ENCODE data around the gene TRIOBP. TPM values are rescaled to one million over a fixed set of nuclear protein-coding genes. Genes with fewer than 3 reads are reported as not detected.
"Not testable (repeated sequence)": the region's sequence is repeated elsewhere in the genome, so short reads cannot be mapped to it uniquely, and the experiment has no call there.

The TRIOBP gene
- total RNA-seq, 1 donor from 2014 or later = 33.3 TPM

DNA sequence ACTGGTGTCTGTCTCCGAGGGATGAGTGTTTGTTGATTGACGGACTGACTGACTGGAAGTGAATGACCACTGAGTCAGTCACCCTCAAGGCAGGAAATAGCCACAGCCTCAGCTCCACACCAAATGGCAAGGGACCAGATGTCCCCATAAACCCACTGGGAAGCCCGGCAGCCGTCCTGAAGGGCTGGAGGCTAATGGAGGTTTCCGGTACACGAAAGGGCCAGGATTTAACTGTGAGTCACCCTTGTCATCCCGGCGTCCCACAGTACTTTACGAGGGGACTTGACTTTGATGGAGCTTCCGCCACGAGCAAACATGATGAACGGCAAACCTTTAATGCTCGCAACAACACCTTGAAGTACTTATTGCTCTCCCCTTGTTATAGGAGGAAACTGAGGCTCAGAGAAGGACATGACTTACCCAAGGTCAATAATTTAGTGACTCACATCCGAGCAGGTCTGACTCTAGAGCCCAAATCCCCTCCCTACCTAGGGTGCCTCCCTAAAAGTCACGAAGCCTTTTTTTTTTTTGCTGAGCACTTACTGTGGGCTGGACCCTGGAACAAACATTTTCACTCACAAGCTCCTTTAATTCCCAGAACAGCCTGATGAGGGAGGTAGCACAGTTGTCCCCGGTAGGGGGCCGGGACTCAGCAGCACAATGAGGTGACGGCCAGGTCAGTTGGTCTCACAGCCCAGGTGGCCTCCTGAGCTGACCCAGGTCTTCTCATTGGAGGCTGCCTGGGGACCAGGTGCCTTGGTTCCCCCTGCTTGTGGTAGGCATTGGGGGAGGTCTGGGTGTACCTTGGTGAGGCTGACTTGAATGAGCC lies 85.7 kb downstream of the TRIOBP start:
- no peak for DNase-seq
- H3K27ac Mint-ChIP-seq = no peak overlapping the region
- H3K27me3 Mint-ChIP-seq = no peaks in the 10 kb centered on the region
- intact Hi-C loops (cut with micrococcal nuclease) = no loop called here
- no peak overlapping the region for H3K4me3 Mint-ChIP-seq
- no peaks in the 10 kb centered on the region for H3K9me3 Mint-ChIP-seq
- no peaks in the 10 kb centered on the region for H3K4me1 Mint-ChIP-seq
- H3K36me3 Mint-ChIP-seq (ENCODE audit: low read depth) = no peaks in the 10 kb centered on the region

DNA sequence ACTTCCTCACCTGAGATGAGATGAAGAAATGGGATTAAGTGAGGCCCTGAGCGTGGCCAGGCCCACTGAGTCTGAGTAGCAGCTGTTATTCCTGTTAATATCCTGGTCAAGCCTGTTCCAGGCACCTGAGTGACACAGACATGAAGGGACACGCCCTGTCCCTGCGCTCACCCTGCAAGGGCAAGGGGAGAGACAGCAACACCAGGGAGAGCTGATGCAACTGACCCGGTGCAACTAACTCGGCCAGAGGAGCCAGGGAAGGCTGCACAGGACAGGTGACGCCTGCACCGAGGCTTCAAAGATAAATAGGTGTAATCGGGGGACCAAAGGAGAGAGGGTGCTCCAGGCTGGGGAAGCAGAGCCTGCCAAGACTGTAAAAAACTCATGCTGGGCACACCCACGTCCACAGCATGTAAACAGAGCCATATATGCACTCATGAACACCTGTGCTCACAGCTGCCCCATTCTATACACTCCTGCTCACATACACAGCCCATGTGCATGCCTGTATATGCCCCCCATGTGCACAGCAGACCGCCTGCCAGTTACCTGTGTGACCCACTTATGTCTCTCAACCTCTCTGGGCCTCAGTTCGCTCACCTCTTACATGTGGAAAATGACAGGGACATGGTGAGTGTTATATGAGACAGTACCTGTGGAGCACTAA lies 88.1 kb downstream of the TRIOBP start:
- Mint-ChIP-seq H3K36me3 (ENCODE audit: low read depth) (no peaks in the 10 kb centered on the region), H3K27me3 (no peaks in the 10 kb centered on the region), H3K9me3 (no peaks in the 10 kb centered on the region), H3K4me1 (no peaks in the 10 kb centered on the region), H3K4me3 (no peak overlapping the region), H3K27ac (no peak overlapping the region)
- intact Hi-C loops (cut with micrococcal nuclease) = no loop called here
- no peak for DNase-seq

DNA sequence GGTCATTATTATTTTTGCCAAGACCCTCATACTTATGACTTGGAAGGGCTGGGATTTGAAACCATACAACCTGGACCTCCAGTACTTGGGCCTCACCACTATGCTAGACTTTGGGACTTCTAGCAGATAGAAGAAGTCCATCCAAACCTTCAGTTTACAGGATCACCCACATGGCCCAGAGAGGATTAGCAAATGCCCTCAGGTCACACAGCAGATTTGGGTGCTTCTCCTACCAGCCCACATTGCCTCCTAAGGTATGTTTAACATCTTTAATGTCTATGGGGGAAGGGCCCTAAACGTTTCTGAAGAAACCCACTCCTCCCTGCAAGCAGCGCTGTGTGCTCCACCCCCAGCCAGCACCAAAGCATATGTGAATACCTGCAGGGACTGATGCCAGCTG lies 93.4 kb downstream of the TRIOBP start:
- no peaks in the 10 kb centered on the region for H3K4me1 Mint-ChIP-seq
- H3K27me3 Mint-ChIP-seq = no peaks in the 10 kb centered on the region
- H3K9me3 Mint-ChIP-seq = no peaks in the 10 kb centered on the region
- no peak for DNase-seq
- no peak overlapping the region for H3K27ac Mint-ChIP-seq
- H3K36me3 Mint-ChIP-seq (ENCODE audit: low read depth) = no peaks in the 10 kb centered on the region
- H3K4me3 Mint-ChIP-seq = no peak overlapping the region
- intact Hi-C loops (cut with micrococcal nuclease) = no loop called here

DNA sequence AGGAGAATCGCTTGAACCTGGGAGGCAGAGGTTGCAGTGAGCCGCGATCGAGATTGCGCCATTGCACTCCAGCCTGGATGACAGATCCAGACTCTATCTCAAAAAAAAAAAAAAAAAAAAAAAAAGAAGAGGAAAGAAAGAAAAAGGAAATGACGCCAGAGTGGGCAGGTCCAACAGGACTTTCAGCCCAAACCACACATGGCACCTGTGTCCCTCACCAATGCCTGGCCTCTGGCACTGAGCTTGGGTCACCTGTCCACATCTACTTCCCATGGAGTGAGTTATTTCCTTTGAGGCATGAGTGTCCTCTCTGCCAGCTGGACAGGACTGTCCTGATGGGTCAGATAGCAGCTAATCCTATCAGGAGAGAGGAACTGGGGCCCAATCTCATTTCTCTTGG lies 95.6 kb downstream of the TRIOBP start:
- Mint-ChIP-seq H3K4me1 (no peaks in the 10 kb centered on the region), H3K27ac (no peak overlapping the region), H3K36me3 (ENCODE audit: low read depth) (no peaks in the 10 kb centered on the region), H3K4me3 (no peak overlapping the region), H3K9me3 (no peaks in the 10 kb centered on the region), H3K27me3 (peaks cover 2% of the 10 kb centered on the region)
- intact Hi-C loops (cut with micrococcal nuclease) = no loop called here
- no peak for DNase-seq

DNA sequence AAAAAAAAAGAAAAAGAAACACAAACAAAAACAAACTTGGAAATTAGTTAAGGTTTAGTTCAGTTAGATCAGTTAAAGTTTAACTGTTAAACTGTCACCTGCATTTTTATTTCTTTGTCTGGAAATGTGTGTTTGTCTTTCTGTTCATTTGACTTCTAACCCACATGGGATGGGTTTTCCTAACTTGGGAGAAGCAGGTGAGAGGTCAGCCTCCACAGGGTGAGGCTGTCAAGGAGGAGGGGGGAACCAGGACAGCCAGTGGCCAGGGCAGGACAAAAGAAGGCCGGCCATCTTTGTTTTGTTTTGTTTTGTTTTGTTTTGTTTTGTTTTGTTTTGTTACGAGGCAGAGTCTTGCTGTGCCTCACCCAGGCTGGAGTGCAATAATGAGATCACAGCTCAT lies 97.5 kb downstream of the TRIOBP start:
- Mint-ChIP-seq H3K9me3 (no peaks in the 10 kb centered on the region), H3K36me3 (ENCODE audit: low read depth) (no peaks in the 10 kb centered on the region), H3K27me3 (peaks cover 9% of the 10 kb centered on the region), H3K4me1 (no peaks in the 10 kb centered on the region), H3K4me3 (no peak overlapping the region), H3K27ac (no peak overlapping the region)
- DNase-seq = no peak
- intact Hi-C loops (cut with micrococcal nuclease) = no loop called here

DNA sequence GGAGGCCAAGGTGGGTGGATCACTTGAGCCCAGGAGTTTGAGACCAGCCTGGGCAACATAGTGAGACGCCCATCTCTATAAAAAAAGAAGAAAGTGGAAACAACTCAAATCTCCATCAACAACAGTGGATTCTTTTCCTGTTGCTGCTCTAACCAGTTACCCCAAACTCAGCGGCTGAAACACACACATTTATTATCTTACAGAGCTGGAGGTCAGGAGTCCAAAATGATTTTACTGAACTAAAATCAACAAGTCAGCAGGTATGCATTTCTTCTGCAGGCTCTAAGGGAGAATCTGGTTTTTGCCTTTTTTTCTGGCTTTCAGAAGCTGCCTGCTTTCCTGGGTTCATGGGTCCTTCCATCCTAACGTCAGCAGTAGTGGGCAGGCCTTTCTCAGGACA lies 99.2 kb downstream of the TRIOBP start:
- intact Hi-C loops (cut with micrococcal nuclease) = no loop called here
- Mint-ChIP-seq H3K4me1 (no peaks in the 10 kb centered on the region), H3K27ac (no peak overlapping the region), H3K36me3 (ENCODE audit: low read depth) (no peaks in the 10 kb centered on the region), H3K4me3 (no peak overlapping the region), H3K27me3 (peaks cover 13% of the 10 kb centered on the region), H3K9me3 (no peaks in the 10 kb centered on the region)
- DNase-seq = no peak

DNA sequence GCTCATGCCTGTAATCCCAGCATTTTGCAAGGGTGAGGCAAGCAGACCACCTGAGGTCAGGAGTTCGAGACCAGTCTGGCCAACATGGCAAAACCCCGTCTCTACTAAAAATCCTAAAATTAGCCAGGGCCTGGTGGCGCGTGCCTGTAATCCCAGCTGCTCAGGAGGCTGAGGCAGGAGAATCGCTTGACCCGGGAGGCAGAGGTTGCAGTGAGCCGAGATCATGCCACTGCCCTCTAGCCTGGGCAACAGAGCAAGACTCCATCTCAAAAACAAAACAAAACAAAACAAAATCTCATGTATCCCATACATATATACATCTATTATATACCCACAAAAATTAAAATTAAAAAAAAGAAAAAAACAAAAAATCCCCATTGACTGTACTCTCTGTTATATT lies 100.4 kb downstream of the TRIOBP start:
- peaks cover 15% of the 10 kb centered on the region for H3K27me3 Mint-ChIP-seq
- intact Hi-C loops (cut with micrococcal nuclease); H3K4me1 Mint-ChIP-seq; H3K27ac Mint-ChIP-seq; DNase-seq; H3K4me3 Mint-ChIP-seq; H3K36me3 Mint-ChIP-seq (ENCODE audit: low read depth); H3K9me3 Mint-ChIP-seq: not testable (repeated sequence)

DNA sequence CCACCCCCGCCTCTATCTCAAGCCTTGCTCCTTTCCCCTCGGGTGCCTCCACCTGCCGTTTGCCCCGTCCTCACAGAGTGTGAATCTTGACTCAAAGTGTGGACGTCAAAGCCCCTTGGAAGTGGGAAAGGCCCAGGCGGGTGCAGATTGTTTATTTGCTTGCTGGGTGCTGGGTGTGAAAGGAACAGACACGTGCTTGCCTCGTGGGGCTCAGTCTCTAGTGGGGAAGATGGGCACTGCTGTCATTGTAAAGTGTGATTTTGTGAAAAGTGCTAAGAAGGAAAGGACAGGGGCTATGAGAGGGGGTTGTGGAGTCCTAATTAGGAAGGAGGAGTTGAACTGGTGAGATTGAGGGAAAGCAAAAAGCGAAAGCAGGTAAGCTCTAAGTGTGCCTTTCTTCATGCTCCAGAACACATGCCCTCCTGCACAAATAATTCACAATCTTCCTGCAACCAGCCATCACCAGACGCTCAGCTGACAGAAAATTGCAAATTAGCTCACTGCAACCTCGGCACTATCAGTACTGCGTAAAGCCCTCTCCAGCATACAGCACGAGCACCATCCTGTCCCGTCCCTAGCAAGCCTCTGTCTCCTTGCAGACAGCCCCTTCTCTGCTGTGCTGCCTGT lies 101.1 kb downstream of the TRIOBP start:
- Mint-ChIP-seq H3K27me3 (peaks cover 20% of the 10 kb centered on the region), H3K27ac (no peak overlapping the region), H3K4me1 (peaks cover 6% of the 10 kb centered on the region), H3K9me3 (no peaks in the 10 kb centered on the region), H3K4me3 (no peak overlapping the region), H3K36me3 (ENCODE audit: low read depth) (no peaks in the 10 kb centered on the region)
- DNase-seq = no peak
- intact Hi-C loops (cut with micrococcal nuclease) = no loop called here

DNA sequence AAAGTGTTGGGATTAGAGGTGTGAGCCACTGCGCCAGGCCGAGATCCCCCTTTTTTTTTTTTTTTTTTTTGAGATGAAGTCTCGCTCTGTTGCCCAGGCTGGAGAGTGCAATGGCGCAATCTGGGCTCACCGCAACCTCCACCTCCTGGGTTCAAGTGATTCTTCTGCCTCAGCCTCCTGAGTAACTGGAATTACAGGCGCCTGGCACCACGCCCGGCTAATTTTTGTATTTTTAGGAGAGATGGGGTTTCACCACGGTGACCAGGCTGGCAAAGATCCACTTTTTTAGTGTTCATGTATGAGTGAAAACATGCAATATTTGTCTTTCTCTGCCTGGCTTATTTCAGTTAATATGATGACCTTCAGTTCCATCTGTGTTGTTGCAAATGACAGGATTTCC lies 103.1 kb downstream of the TRIOBP start:
- H3K9me3 Mint-ChIP-seq; intact Hi-C loops (cut with micrococcal nuclease); DNase-seq; H3K36me3 Mint-ChIP-seq (ENCODE audit: low read depth); H3K27ac Mint-ChIP-seq; H3K4me3 Mint-ChIP-seq: not testable (repeated sequence)
- Mint-ChIP-seq H3K27me3 (peaks cover 29% of the 10 kb centered on the region), H3K4me1 (peaks cover 17% of the 10 kb centered on the region)

DNA sequence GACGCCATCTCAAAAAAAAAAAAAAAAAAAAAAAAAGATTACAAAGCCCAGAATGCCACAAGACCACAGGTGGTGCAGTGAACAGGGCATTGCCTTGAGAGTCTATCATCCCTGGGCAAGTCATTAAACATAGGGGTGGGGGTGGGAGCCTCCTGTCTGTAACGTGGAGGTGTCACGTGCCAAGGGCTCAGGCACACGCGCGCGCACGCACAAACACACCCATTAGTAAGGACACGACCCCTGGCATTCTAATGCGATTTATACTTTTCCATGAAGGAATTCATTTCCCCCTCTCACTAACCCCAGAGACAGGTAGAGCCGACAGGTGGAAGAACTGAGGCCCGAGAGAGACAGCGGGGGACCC lies 105.1 kb downstream of the TRIOBP start:
- Mint-ChIP-seq H3K9me3 (no peaks in the 10 kb centered on the region), H3K36me3 (ENCODE audit: low read depth) (peaks cover 5% of the 10 kb centered on the region), H3K4me1 (peaks cover 32% of the 10 kb centered on the region), H3K4me3 (peak overlapping the region; percentile 81), H3K27me3 (peaks cover 37% of the 10 kb centered on the region), H3K27ac (no peak overlapping the region)
- intact Hi-C loops (cut with micrococcal nuclease) = loop anchor here (2.0 kb wide), 1 partner anchor 17 kb away; no protein-coding TSS in a partner anchor
- DNase-seq = no peak

DNA sequence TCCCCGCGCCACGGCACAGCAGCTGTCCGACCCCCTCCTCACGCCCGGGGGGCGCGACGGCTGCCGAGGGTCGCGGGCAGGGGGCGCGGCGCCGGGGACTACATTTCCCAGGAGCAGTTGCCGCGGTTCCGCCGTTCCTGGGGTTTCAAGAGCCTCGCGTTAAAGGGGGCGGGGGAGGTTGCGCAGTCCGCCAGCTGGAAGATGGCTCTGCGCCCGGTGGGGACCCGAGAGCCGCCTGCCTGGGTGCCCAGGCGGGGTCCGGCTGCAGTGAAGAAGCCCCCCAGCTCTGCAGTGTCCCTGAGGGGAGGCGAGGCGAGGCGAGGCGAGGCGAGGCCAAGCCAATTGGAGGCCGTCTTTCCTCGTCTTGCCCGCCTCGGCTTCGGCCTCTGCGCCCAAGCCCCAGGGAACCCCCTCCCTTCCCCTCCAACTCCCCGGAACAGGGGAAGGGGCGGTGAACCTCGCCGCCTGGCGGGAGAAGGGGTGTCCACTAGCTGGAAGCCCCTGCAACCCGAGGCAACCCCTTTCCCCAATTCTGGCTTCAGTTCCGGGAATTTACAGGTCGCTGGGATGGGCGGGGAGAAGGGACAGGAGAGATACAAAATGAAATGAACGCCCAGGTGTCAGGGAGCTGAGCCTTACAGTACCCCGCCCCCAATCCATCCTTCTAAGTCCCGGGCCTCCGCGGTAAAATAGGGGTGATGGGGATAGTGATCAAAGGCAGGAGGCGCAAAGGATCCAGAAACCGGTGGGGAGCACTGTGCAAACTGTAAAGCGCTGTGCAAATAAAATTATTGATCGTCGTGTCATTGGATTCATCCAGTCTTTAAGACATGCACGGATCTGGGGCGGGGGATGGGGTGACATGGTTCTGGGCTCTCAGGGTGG lies 105.7 kb downstream of the TRIOBP start:
- H3K36me3 Mint-ChIP-seq (ENCODE audit: low read depth) = peaks cover 5% of the 10 kb centered on the region
- intact Hi-C loops (cut with micrococcal nuclease) = loop anchor here (2.0 kb wide), 1 partner anchor 16 kb away; no protein-coding TSS in a partner anchor
- no peaks in the 10 kb centered on the region for H3K9me3 Mint-ChIP-seq
- peaks cover 37% of the 10 kb centered on the region for H3K27me3 Mint-ChIP-seq
- peak; percentile 77 for DNase-seq
- peaks cover 36% of the 10 kb centered on the region for H3K4me1 Mint-ChIP-seq
- H3K27ac Mint-ChIP-seq = peak overlapping the region; percentile 9
- H3K4me3 Mint-ChIP-seq = peak overlapping the region; percentile 83

DNA sequence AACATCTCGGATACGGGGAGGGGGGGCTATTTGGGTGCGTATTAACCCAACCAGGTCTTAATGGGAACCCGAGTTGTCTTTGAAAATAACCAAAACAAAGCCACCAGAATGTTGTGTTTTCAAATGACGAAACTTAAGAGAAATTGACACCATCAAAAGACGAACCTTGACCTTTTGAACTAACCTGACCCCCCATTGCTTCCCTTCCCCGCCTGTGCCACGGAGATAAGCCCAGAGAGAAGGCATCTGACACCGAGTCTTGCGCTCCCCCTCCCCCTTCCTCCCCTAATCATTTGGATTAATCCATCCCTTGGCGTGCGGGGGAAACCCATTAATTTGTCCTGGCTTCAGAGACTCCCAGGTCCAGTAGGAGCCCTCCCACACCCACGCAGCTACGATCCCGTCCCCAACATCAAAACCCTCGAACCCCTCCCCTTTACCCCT lies 106.4 kb downstream of the TRIOBP start:
- Mint-ChIP-seq H3K27me3 (peaks cover 34% of the 10 kb centered on the region), H3K9me3 (no peaks in the 10 kb centered on the region), H3K36me3 (ENCODE audit: low read depth) (peaks cover 5% of the 10 kb centered on the region), H3K4me3 (peak overlapping the region; percentile 83), H3K27ac (peak overlapping the region; percentile 9), H3K4me1 (peaks cover 37% of the 10 kb centered on the region)
- DNase-seq = peak; percentile 58
- intact Hi-C loops (cut with micrococcal nuclease) = loop anchor here (2.0 kb wide), 1 partner anchor 16 kb away; no protein-coding TSS in a partner anchor

DNA sequence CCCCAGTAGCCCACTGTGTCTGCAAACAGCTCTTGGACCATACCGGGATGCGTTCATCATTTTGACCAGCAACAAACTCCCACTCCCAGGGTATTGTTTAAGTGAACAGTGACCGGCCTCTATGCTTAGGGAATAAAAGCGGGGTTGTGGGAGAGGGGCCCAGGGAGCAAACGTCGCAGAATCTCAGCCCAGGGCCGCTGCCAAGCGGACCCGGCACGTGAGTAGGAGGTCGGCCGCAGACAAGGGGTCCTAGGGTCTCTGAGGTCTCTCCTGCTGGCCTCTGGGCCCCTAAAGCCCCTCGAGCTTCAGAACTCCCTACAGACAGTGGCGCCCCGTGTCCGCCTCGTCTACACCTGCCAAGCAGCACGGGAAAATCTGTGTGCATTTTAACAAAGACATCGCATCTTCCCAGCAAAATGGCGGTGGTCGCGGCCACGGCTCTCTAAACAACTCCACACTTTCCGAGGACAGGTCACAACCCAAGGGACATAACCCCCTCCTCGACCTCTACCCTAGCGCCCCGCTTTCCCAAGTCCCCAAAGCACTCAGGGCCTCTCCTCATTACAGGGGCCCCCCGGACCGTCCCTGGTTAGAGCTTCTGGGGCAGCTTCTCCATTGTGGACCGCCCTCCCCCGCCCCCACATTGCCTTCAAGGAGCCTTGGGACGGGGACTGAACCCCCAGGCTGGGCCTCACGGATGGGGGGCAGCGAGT lies 106.9 kb downstream of the TRIOBP start:
- peaks cover 39% of the 10 kb centered on the region for H3K4me1 Mint-ChIP-seq
- peak overlapping the region; percentile 73 for H3K27ac Mint-ChIP-seq
- peak overlapping the region; percentile 83 for H3K4me3 Mint-ChIP-seq
- peak; percentile 61 for DNase-seq
- intact Hi-C loops (cut with micrococcal nuclease) = loop anchor here (2.0 kb wide), 1 partner anchor 15 kb away; no protein-coding TSS in a partner anchor
- H3K9me3 Mint-ChIP-seq = no peaks in the 10 kb centered on the region
- H3K27me3 Mint-ChIP-seq = peaks cover 34% of the 10 kb centered on the region
- peaks cover 5% of the 10 kb centered on the region for H3K36me3 Mint-ChIP-seq (ENCODE audit: low read depth)

Measured in activated CD4-positive, alpha-beta T cell treated with anti-CD3 and anti-CD28 coated beads, Interleukin-2, amount 10 ng/mL, durations not matched to agents 24 days and 14 days (primary cell).